HG03045 (cell line): Measurements from ENCODE around the gene RHOU.
"Not testable (repeated sequence)": the region's sequence is repeated elsewhere in the genome, so short reads cannot be mapped to it uniquely, and the experiment has no call there.

Experiments used
- ATAC-seq: cut with Tn5 transposase; IDR thresholded peaks from one replicate; pipeline ENCODE4 v1.9.1; 2021; ENCODE audit warnings: mild to moderate bottlenecking, moderate library complexity; ENCODE audit not compliant: unreplicated experiment

The RHOU gene

GRCh38 chr1:228755800-228756199 is 20.5 kb downstream of the RHOU start:
- no peak for ATAC-seq

- no peak for ATAC-seq
Measured at GRCh38 chr1:228756457-228756856, 21.2 kb downstream of the RHOU start.

- no peak for ATAC-seq
Measured at GRCh38 chr1:228758447-228758846, 23.2 kb downstream of the RHOU start.

- ATAC-seq = no peak
Measured at GRCh38 chr1:228760979-228761378, 25.7 kb downstream of the RHOU start.

GRCh38 chr1:228763561-228763960 is 28.3 kb downstream of the RHOU start:
- no peak for ATAC-seq

GRCh38 chr1:228765168-228765946 is 30.1 kb downstream of the RHOU start:
- ATAC-seq = no peak

GRCh38 chr1:228766788-228767187 is 31.5 kb downstream of the RHOU start:
- ATAC-seq = no peak

- ATAC-seq = no peak
Measured at GRCh38 chr1:228767636-228768354, 32.5 kb downstream of the RHOU start.

GRCh38 chr1:228768355-228769000 is 33.2 kb downstream of the RHOU start:
- ATAC-seq = no peak

- ATAC-seq = no peak
Measured at GRCh38 chr1:228770779-228771223, 35.5 kb downstream of the RHOU start.

GRCh38 chr1:228772516-228773212 is 37.4 kb downstream of the RHOU start:
- no peak for ATAC-seq

- not testable (repeated sequence) for ATAC-seq
Measured at GRCh38 chr1:228775946-228776345, 40.7 kb downstream of the RHOU start.

- ATAC-seq = no peak
Measured at GRCh38 chr1:228776449-228776848, 41.2 kb downstream of the RHOU start.

GRCh38 chr1:228777236-228777635 is 42.0 kb downstream of the RHOU start:
- no peak for ATAC-seq

GRCh38 chr1:228778026-228778425 is 42.7 kb downstream of the RHOU start:
- no peak for ATAC-seq

- ATAC-seq = no peak
Measured at GRCh38 chr1:228778466-228778865, 43.2 kb downstream of the RHOU start.

- no peak for ATAC-seq
Measured at GRCh38 chr1:228778961-228779360, 43.7 kb downstream of the RHOU start.

GRCh38 chr1:228781161-228781808 is 46.0 kb downstream of the RHOU start:
- ATAC-seq = no peak

GRCh38 chr1:228781809-228782661 is 46.8 kb downstream of the RHOU start:
- ATAC-seq = no peak
